ENCODE results near the gene RACK1.
A peak's percentile ranks its signal among the peaks of the same experiment; 100 is the strongest.

The RACK1 gene

GRCh38 chr5:181259974-181260719, 16.4 kb upstream of the RACK1 start:
- DNase-seq (ENCODE audit: low read depth, low spot score), result no peak

DNA sequence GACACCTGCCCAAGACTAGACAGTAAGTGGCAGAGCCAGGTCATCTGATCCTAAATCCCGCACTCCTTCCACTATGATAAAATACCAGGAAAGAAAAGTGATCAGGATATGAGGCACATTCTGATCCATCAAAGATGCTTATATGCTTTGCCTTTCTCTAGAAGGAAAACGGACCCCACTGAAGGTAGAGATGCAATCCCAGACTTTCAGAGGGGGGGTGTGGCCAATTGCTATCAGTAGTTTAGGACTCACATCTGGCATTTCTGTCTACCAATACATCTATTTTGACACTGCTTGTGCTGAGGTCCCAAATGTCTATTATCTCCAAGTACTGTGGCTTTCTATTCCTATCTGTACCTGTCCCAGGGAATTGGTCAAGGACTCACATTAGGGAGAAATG, 15.6 kb upstream of the RACK1 start:
- DNase-seq (ENCODE audit: low read depth, low spot score), result no peak

GRCh38 chr5:181258576-181258975, 14.9 kb upstream of the RACK1 start:
- DNase-seq (ENCODE audit: low read depth, low spot score), result no peak

GRCh38 chr5:181255836-181256578, 12.3 kb upstream of the RACK1 start:
- DNase-seq (ENCODE audit: low read depth, low spot score), result no peak

DNA sequence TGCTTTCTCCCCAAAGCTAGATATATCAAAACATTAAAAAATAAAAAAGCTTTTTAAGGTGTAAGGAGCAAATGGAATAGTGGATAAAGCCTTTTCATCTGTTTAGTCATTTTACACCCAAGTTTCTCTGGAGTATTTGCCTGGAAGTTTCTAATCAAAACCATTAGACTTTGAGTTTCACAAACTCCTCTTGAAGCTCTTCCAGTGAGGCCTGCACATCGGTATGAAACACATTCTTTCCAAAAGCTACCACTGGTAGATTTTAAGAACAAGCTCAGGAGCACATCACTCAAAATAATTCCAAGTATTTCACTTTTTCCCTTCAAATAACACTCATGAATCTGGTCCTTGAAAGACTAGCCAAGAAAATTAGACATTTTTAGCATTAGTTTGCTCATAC, 11.6 kb upstream of the RACK1 start:
- DNase-seq (ENCODE audit: low read depth, low spot score), result no peak

DNA sequence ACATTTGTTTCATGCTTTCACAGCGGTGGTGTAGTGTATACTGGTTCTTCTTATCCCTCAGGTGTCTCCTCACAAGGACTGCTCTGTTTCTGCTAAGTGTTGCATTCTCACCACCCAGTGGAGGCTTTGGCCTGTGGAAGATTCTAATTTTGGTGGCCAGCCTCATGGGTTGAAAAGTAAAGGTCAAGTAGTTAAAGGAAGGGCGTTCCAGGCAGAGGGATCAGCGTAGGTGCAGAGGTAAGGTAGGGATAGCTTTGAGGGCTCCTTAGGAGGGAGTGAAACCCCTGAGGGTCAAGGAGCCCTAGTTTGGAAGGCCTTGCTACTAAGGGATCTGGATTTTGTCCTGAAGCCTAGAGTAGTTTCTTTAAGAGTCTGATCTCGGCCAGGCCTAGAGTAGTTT, 4.6 kb upstream of the RACK1 start:
- no peak for DNase-seq (ENCODE audit: low read depth, low spot score)

DNA sequence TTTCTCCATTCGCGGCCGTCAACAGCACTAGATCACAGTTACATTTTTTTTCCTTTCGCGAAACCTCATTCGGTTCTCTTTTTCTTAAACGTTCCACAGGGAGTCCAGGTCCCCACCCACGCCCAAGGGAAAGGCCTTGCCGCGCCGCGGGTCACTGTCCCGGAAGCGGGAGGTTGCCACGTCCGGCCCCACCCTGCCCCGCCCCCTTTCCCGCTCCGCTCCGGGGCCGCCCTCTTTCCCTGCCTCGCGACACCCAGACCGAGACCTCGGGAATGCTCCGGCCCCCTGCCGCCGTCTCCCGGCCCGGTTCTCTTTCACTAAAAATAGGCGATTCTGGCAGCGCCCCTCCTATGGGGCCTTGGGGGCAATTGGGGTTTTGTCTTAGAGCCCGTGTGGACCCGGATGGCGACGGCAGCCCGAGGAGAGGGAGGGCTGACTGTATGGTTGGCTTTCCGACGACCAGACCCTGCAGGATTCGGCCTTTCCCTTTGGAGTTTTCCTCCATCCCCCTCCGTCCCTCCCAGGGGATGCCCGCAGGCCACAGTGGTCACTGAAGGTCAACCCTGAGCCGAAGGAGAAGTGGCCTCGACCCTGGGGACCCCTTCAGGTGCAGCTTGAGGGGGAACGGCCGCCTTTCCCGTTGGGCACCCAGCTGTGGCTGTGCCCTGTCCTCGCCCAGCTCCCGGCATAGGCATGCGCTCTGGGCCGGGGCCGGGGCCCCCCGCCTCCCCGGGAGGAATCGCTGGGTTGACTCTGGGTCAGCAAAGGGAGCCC, 2.8 kb upstream of the RACK1 start:
- DNase-seq (ENCODE audit: low read depth, low spot score), result peak; percentile 44

DNA sequence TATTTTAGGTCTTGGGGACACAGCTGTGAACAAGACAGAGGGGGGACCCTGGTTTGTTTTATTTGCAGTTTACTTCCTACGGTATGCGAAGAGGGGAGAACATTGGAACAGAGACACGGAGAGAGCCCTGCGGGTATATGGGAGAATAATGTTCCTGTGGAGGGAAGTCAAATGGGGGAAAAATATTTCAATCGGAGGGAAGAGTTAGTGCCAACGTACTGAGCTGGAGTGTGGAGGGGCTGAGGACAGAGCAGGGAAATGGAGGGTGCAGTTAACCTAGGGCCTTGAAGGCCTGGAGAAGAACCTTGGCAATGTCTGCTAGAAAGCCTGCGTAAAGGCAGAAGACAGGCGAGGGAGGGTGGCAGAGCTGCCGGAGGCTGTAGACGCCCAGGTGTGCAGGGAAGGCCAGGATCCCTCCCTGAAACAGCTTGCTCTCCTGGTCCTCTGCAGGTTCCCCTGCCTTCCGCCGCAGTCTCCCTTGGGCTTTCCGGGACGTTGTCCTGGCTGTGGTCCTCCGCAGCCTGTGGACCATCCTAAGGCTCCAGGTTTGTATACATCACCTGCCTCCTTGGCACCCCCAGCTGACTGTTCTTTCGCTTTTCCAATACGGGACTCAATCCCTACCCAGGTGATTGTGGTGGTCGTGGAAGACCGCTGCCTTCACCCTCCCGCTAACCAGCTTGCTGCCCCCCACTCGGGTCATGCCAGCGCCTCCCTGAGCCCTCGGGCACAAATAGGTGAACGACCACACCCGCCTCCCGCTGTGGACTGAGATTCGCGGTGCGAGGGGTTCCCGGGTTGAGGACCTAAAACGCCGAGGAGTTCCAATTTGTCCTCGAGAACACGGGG, 1.9 kb upstream of the RACK1 start:
- DNase-seq (ENCODE audit: low read depth, low spot score), result no peak

DNA sequence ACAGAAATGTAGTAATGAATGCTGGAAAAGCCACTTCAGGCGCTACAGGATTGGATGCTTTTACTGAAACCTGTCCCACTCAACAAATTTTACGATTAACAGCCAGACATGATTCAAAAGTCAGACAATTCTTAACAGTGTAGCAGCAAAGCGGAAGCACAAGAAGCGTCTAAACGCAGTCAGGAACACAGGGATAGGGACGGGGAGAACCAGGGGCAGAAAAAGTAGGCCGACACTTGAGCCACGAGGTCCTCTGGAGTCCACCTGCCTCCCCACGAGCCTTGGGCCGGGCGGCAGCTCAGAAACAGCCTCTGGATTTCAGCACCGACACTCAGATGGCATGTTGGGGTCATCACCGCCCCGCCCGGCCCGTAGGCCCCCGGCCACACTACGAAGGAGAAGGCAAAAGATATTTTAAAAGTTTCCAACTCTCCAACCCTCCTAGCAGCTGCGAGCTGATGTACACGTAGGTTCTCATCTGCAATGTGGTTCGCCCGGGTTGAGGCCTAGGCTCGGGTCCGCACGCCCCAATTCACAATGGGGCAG, 615 bp downstream of the RACK1 start:
- no peak for DNase-seq (ENCODE audit: low read depth, low spot score)

- DNase-seq (ENCODE audit: low read depth, low spot score), result no peak
These were observed 1.7 kb downstream of the RACK1 start for GRCh38 chr5:181242031-181242451.

DNA sequence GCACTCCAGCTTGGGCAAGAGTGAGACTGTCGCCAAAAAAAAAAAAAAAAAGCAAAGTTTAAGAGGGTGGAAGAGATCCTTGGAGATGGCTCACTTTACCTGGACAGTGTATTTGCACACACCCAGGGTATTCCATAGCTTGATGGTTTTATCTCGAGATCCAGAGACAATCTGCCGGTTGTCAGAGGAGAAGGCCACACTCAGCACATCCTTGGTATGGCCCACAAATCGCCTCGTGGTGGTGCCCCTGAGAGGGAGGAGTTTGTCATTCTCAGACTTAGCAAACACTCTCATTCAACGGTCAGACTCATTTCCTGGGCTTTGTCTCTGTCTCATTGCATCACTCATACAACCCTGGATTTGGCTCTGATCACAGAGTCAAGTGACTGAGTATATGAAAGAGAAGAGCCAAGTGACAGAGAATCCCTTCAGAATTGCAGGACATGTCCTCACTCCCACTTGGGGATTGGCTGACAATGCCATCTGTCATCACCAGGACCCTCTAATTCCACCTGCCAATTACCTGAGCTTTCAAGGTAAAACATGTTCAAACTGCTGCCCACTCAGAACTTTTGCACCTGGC, 2.2 kb downstream of the RACK1 start:
- no peak for DNase-seq (ENCODE audit: low read depth, low spot score)

GRCh38 chr5:181239062-181239663, 4.5 kb downstream of the RACK1 start:
- DNase-seq (ENCODE audit: low read depth, low spot score), result no peak

- DNase-seq (ENCODE audit: low read depth, low spot score), result no peak
These were observed 5.8 kb downstream of the RACK1 start for GRCh38 chr5:181237729-181238385.

DNA sequence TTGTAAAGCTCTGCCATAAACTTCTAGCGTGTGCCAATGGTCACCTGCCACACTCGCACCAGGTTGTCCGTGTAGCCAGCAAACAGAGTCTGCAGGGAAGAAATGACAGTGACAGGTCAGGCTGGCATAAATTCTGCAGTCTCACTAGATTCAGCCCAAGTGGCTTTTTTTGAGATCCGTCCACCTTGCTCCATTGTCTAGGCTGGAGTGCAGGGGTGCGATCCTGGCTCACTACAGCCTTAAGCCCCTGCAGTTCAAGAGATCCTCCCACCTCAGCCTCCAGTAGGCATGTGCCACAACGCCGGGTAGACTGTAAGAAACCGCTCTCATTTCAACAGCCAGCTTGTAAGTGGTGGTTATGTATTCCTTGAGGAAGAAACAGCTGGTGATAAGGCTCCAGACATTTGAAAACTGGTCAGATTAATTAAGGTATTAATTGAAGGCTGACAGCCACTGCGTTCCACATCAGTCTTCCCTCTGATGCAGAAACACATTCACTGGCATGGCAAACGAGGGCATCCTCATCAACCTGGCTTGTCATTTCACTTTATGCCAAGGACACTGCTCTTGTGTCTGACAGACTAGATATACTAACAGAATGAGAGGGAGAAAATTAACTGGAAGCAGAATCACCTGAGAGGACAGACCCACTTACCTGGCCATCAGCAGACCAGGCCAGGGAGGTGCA, 6.6 kb downstream of the RACK1 start:
- no peak for DNase-seq (ENCODE audit: low read depth, low spot score)

DNA sequence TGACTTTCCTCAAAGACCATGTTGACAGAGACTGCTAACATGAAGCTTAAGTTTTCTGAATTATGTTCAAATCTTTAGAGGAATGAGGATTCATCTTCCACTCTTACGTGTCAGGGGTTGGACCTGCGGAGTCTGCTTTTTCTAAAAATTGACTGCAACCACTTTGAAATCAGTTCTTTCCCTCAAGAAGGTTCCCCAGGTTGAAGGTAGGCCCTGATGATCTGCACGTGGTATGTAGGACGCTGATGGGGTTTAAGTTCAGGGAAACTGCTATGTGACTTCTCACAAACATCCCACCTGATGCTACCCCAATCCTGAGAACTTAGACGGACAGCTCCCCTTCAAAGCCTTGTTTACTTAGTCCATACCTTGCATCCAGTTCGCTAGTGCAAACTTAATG, 7.2 kb downstream of the RACK1 start:
- no peak for DNase-seq (ENCODE audit: low read depth, low spot score)

DNA sequence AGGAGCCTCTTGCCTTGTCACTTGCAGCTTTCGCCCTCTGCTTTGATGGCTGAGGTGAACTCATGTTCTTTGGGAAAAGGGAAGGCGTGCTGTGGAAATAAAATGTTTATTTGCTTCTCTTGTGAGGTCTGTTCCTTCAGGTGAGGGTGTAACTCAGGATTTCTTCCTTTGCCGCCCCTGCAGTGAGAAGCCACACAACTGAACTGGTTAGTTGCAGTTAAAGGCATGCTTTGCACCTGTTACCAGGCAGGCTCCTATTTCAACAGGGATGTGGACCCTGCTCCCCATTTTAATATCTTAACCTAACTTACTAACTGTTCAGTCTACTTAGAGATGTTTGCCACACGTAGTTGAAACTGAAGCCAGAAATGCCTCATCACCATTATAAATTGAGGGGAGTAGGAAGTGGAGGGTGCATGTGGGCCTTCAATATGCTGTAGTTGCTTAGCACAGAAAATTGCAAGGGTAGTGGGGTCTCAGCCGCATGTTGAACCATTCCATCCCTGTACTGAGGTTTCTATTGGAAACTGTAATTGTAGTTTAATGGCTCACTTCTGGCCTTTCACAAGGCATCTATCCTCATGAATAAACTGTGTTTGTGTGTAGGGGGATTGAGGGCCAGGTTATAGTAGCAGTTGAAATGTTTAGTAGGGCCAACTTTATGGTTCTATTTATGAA, 7.9 kb downstream of the RACK1 start:
- DNase-seq (ENCODE audit: low read depth, low spot score), result no peak

- no peak for DNase-seq (ENCODE audit: low read depth, low spot score)
These were observed 8.4 kb downstream of the RACK1 start for GRCh38 chr5:181235323-181235688.

- no peak for DNase-seq (ENCODE audit: low read depth, low spot score)
These were observed 9.0 kb downstream of the RACK1 start for GRCh38 chr5:181234455-181235306.
